HepG2 (cell line): ENCODE measurements around the gene NOX3.

ENCODE experiments used
- NFIC ChIP-seq: IDR thresholded peaks from 2 replicates; pipeline ENCODE4 v1.6.1; 2012; ENCODE audit warnings: mild to moderate bottlenecking, low read length, inconsistent platforms
- NFYB ChIP-seq: sonication (generic); formaldehyde crosslinking; IDR thresholded peaks from 2 replicates; pipeline ENCODE4 v1.4.0; 2020; ENCODE audit warnings: missing genetic modification reagents
- POLR2A ChIP-seq, 2 experiments: IDR thresholded peaks; 2 replicates each; pipeline ENCODE4 v1.6.1; 2011; ENCODE audit warnings: low read depth in 2 of 2, low read length in 2 of 2, mild to moderate bottlenecking in 1 of 2, moderate library complexity in 1 of 2; ENCODE audit not compliant: insufficient read depth in 1 of 2
- SKI ChIP-seq: fragments of 450-650 bp; IDR thresholded peaks from one replicate; pipeline ENCODE4 v1.6.1; 2018; ENCODE audit warnings: mild to moderate bottlenecking; ENCODE audit not compliant: partially characterized antibody
- SMARCE1 ChIP-seq: fragments of 450-650 bp; IDR thresholded peaks from 2 replicates; pipeline ENCODE4 v1.6.1; 2017; ENCODE audit warnings: borderline replicate concordance
- SP1 ChIP-seq, 2 experiments: fragments of 450-650 bp in 1 of 2; sonication (generic) in 1 of 2; formaldehyde crosslinking in 1 of 2; IDR thresholded peaks; 2 replicates each; pipeline versions ENCODE4 v1.4.0 to v1.6.1; 2016 to 2020; ENCODE audit warnings: missing genetic modification reagents in 1 of 2
- TCF7 ChIP-seq: sonication (generic); IDR thresholded peaks from 2 replicates; pipeline ENCODE4 v1.6.1; 2016; ENCODE audit warnings: antibody characterized with exemption, low read depth
- ZNF3 ChIP-seq: IDR thresholded peaks from 2 replicates; pipeline ENCODE4 v1.7.0; 2017; ENCODE audit warnings: inconsistent platforms
- TF ChIP-seq, protein P1 (sequence below): sonication (generic); formaldehyde crosslinking; IDR thresholded peaks from 2 replicates; pipeline ENCODE4 v1.5.0; 2020; ENCODE audit warnings: mild to moderate bottlenecking, missing genetic modification reagents

DNA sequence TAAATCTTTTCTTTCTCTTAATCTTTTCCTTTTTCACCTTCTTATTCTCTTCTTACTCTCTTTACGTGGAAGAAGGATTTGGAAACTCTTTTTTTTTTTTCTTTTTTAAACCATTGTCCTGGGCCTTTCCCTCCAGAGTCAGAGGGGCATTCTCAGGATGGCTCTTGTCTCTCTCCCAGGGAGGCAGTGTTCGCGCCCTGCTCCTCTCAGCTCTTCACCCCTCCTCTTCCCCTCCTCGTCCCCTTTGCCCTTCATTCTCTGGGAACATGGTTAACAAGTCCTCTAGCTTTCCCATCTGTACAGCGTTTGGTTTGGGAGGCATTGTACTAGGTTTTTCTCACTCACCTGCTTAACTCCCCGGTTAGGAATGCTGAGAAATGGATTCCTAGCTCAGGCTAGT, 89.3 kb downstream of the NOX3 start:
- TF ChIP-seq ZNF3 (CRISPR knock-in tag) (no peak), NFIC (no peak), POLR2A (IDR thresholded peaks at IDR 0.05; ENCODE audit: insufficient read depth in 1 of 2, low read depth in 2 of 2, low read length in 2 of 2) (no peak), SP1 (IDR thresholded peaks at IDR 0.05) (no peak), SP1 (CRISPR knock-in tag; IDR thresholded peaks at IDR 0.05) (no peak), TCF7 (no peak), SKI (no peak), SMARCE1 (no peak), NFYB (CRISPR knock-in tag) (no peak)
- TF ChIP-seq, protein P1, sequence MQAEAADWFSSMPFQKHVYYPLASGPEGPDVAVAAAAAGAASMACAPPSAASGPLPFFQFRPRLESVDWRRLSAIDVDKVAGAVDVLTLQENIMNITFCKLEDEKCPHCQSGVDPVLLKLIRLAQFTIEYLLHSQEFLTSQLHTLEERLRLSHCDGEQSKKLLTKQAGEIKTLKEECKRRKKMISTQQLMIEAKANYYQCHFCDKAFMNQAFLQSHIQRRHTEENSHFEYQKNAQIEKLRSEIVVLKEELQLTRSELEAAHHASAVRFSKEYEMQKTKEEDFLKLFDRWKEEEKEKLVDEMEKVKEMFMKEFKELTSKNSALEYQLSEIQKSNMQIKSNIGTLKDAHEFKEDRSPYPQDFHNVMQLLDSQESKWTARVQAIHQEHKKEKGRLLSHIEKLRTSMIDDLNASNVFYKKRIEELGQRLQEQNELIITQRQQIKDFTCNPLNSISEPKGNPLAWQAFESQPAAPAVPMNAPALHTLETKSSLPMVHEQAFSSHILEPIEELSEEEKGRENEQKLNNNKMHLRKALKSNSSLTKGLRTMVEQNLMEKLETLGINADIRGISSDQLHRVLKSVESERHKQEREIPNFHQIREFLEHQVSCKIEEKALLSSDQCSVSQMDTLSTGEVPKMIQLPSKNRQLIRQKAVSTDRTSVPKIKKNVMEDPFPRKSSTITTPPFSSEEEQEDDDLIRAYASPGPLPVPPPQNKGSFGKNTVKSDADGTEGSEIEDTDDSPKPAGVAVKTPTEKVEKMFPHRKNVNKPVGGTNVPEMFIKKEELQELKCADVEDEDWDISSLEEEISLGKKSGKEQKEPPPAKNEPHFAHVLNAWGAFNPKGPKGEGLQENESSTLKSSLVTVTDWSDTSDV (CRISPR knock-in tag) = no peak
